Stromal cell of bone marrow (primary cell): Measurements from ENCODE around the gene ZRANB1.

ENCODE experiments used
- DNase-seq: peaks from one replicate; pipeline ENCODE4 v3.0.0-alpha.2; 2012; ENCODE audit warnings: low read depth

ZRANB1 gene

GRCh38 chr10:125018576-125019143 is 76.7 kb downstream of the ZRANB1 start:
- no peak for DNase-seq

- no peak for DNase-seq
These were observed 78.5 kb downstream of the ZRANB1 start for GRCh38 chr10:125020386-125020785.

GRCh38 chr10:125020871-125021270 is 78.9 kb downstream of the ZRANB1 start:
- DNase-seq = no peak

- DNase-seq = no peak
These were observed 79.9 kb downstream of the ZRANB1 start for GRCh38 chr10:125021686-125022344.

- no peak for DNase-seq
These were observed 80.7 kb downstream of the ZRANB1 start for GRCh38 chr10:125022671-125023070.

GRCh38 chr10:125023255-125023654 is 81.3 kb downstream of the ZRANB1 start:
- no peak for DNase-seq

- no peak for DNase-seq
These were observed 82.1 kb downstream of the ZRANB1 start for GRCh38 chr10:125023862-125024496.

- no peak for DNase-seq
These were observed 82.7 kb downstream of the ZRANB1 start for GRCh38 chr10:125024497-125025234.

GRCh38 chr10:125025341-125025740 is 83.4 kb downstream of the ZRANB1 start:
- no peak for DNase-seq

- DNase-seq = no peak
These were observed 84.4 kb downstream of the ZRANB1 start for GRCh38 chr10:125026036-125026931.

GRCh38 chr10:125026974-125027735 is 85.2 kb downstream of the ZRANB1 start:
- DNase-seq = no peak

GRCh38 chr10:125027871-125028869 is 86.2 kb downstream of the ZRANB1 start:
- DNase-seq = no peak

GRCh38 chr10:125029584-125030242 is 87.8 kb downstream of the ZRANB1 start:
- no peak for DNase-seq

- DNase-seq = no peak
These were observed 88.8 kb downstream of the ZRANB1 start for GRCh38 chr10:125030567-125031197.

- DNase-seq = no peak
These were observed 90.6 kb downstream of the ZRANB1 start for GRCh38 chr10:125032474-125033020.

- DNase-seq = no peak
These were observed 91.4 kb downstream of the ZRANB1 start for GRCh38 chr10:125033146-125033924.

- no peak for DNase-seq
These were observed 92.8 kb downstream of the ZRANB1 start for GRCh38 chr10:125034675-125035074.

GRCh38 chr10:125035136-125035535 is 93.2 kb downstream of the ZRANB1 start:
- DNase-seq = peak; percentile 92
